K562 (cell line): ENCODE results near the gene COL8A2. TPM values are rescaled to one million over a fixed set of nuclear protein-coding genes. Genes with fewer than 3 reads are reported as not detected.

Experiments
- ADNP ChIP-seq: fragments of 200-800 bp; sonication (Bioruptor generic); IDR thresholded peaks from 2 replicates; pipeline ENCODE4 v1.6.1; 2016; ENCODE audit warnings: missing genetic modification characterization, missing compliant biosample characterization
- CBX2 ChIP-seq: fragments of 200-600 bp; sonication (generic); IDR thresholded peaks from one replicate; pipeline ENCODE4 v1.6.1; 2012; ENCODE audit warnings: mild to moderate bottlenecking, low read length, inconsistent platforms; ENCODE audit not compliant: insufficient read depth, poor library complexity, severe bottlenecking
- CTCFL ChIP-seq: IDR thresholded peaks from 2 replicates; pipeline ENCODE4 v1.6.1; 2011; ENCODE audit warnings: borderline replicate concordance, low read depth, mild to moderate bottlenecking, moderate library complexity, low read length; ENCODE audit not compliant: insufficient read depth, poor library complexity, severe bottlenecking
- FOXA1 ChIP-seq: fragments of 450-650 bp; IDR thresholded peaks from 2 replicates; pipeline ENCODE4 v1.6.1; 2016; ENCODE audit warnings: mild to moderate bottlenecking, borderline replicate concordance
- GABPA ChIP-seq: fragments of 200-800 bp; sonication (Bioruptor generic); conservative IDR thresholded peaks from 2 replicates; pipeline ENCODE4 v1.6.1; 2016; ENCODE audit warnings: low read depth, missing genetic modification characterization, missing compliant biosample characterization
- GMEB1 ChIP-seq: fragments of 250-450 bp; sonication (Bioruptor Pico); IDR thresholded peaks from 2 replicates; pipeline ENCODE4 v1.4.0; 2020; ENCODE audit warnings: mild to moderate bottlenecking
- IRF1 ChIP-seq: sonication (generic); formaldehyde crosslinking; IDR thresholded peaks from 2 replicates; pipeline ENCODE4 v1.8.0; 2022; ENCODE audit warnings: missing genetic modification reagents, mild to moderate bottlenecking, borderline replicate concordance
- KAT8 ChIP-seq: fragments of 450-650 bp; IDR thresholded peaks from 2 replicates; pipeline ENCODE4 v1.6.1; 2016; ENCODE audit warnings: low read depth, mild to moderate bottlenecking
- MITF ChIP-seq: IDR thresholded peaks from 2 replicates; pipeline ENCODE4 v1.6.1; 2014; ENCODE audit warnings: antibody characterized with exemption
- NBN ChIP-seq: fragments of 450-650 bp; IDR thresholded peaks from 2 replicates; pipeline ENCODE4 v1.6.1; 2016; ENCODE audit warnings: low read depth, mild to moderate bottlenecking
- PPARD ChIP-seq: fragments of 250-450 bp; sonication (Bioruptor Pico); IDR thresholded peaks from 2 replicates; pipeline ENCODE4 v1.8.0; 2022; ENCODE audit warnings: inconsistent platforms, mild to moderate bottlenecking, moderate library complexity
- TCF3 ChIP-seq: sonication (generic); formaldehyde crosslinking; IDR thresholded peaks from 2 replicates; pipeline ENCODE4 v1.4.0; 2020; ENCODE audit warnings: mild to moderate bottlenecking, missing genetic modification reagents
- USF2 ChIP-seq: sonication (generic); formaldehyde crosslinking; IDR thresholded peaks from 2 replicates; pipeline ENCODE4 v1.5.0; 2020; ENCODE audit warnings: missing genetic modification reagents
- ZBTB8A ChIP-seq: fragments of 450-650 bp; IDR thresholded peaks from 2 replicates; pipeline ENCODE4 v1.6.1; 2018; ENCODE audit warnings: mild to moderate bottlenecking, moderate library complexity; ENCODE audit not compliant: partially characterized antibody
- ZNF121 ChIP-seq: sonication (generic); formaldehyde crosslinking; conservative IDR thresholded peaks from 2 replicates; pipeline ENCODE4 v1.8.0; 2022; ENCODE audit warnings: missing genetic modification reagents
- ZNF395 ChIP-seq: fragments of 200-800 bp; sonication (Bioruptor generic); IDR thresholded peaks from 2 replicates; pipeline ENCODE4 v1.6.1; 2017; ENCODE audit warnings: missing genetic modification characterization, missing compliant biosample characterization
- polyA plus RNA-seq, 8 experiments: library from polyadenylated mRNA; depleted of rRNA in 4 of 8; stranded (reverse) in 5 of 8; unstranded in 3 of 8; fragments of >200 nt; fragmentation: Nextera tagmentation in 2 of 8; fragmentation: Illumina TruSeq in 1 of 8; extraction: Ambion mirVana in 2 of 8; extraction: Trizol in 1 of 8; gene quantifications; 2 replicates each; pipeline versions ENCODE4 v1.2.1 to v1.2.3, GENCODE V29; 2011 to 2014; ENCODE audit warnings: inconsistent platforms in 1 of 8, missing spikeins in 1 of 8
- total RNA-seq, 7 experiments: library from RNA; depleted of rRNA in 6 of 7; stranded (reverse); fragments of >200 nt in 6 of 7; fragmentation: Illumina TruSeq in 2 of 7; extraction: Trizol in 2 of 7; gene quantifications; 2 replicates each; pipeline versions ENCODE4 v1.2.1 to v1.2.3, GENCODE V29; 2011 to 2021; ENCODE audit warnings: low replicate concordance in 1 of 7

The COL8A2 gene
- total and polyA plus RNA-seq, 9 of the 15 experiments (the other 6 are each of a cell fraction or from before 2014, with no cell fraction given), result 0.03 to 0.14 (median 0.04) TPM; not detected in 5

- TF ChIP-seq GMEB1 (CRISPR knock-in tag) (no peak), FOXA1 (no peak), NBN (no peak), CBX2 (no peak), GABPA (tag) (0 out of 2 replicates have a peak, but pooled peaks have one; percentile 12), ADNP (tag) (no peak), ZNF395 (CRISPR knock-in tag) (no peak), KAT8 (no peak), USF2 (CRISPR knock-in tag) (no peak), MITF (no peak), ZNF121 (CRISPR knock-in tag) (no peak), IRF1 (CRISPR knock-in tag) (no peak), PPARD (no peak), CTCFL (no peak), ZBTB8A (no peak), TCF3 (CRISPR knock-in tag) (no peak; the same call in 1 of the 2 replicates)
Observed at GRCh38 chr1:36161641-36162531, 36.9 kb upstream of the COL8A2 start (continued).
